NCI-H2081 treated with DMSO at 0.1 percent for 48 hours (cell line): ENCODE measurements around the gene S100A14.

Experiments used
- DNase-seq: peaks from one replicate; lab custom pipeline; 2025; lab: John Stamatoyannopoulos, UW

Gene S100A14

GRCh38 chr1:153638261-153638660 lies 22.1 kb upstream of the S100A14 start:
- no peak for DNase-seq

DNA sequence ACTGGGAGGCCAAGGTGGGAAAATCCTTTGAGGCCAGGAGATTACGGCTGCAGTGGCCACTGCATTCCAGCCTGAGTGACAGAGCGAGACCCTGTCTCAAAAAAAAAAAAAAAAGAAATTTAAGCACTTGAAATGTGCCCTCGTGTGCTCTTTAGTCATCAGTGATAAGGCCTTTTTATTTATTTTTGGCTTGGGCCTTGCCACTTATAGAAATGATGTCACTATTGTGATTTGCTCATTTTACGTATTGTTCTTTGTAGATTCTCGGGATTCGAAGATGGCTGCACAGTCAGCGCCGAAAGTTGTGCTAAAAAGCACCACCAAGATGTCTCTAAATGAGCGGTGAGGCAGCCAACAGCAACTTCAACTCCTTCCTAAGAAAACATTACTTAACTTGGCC lies 20.2 kb upstream of the S100A14 start:
- DNase-seq, result no peak

- DNase-seq, result no peak
Measured at GRCh38 chr1:153635872-153636271, 19.7 kb upstream of the S100A14 start.

- peak; percentile 97 for DNase-seq
Measured at GRCh38 chr1:153633754-153634665, 17.9 kb upstream of the S100A14 start, which contains the start of gene CHTOP. Gene CHTOP, plus strand, starts transcription at chr1:153634066. Its CDS starts 2,523 bp downstream, at chr1:153636589.

- DNase-seq, result no peak
Measured at GRCh38 chr1:153633161-153633753, 17.1 kb upstream of the S100A14 start.

DNA sequence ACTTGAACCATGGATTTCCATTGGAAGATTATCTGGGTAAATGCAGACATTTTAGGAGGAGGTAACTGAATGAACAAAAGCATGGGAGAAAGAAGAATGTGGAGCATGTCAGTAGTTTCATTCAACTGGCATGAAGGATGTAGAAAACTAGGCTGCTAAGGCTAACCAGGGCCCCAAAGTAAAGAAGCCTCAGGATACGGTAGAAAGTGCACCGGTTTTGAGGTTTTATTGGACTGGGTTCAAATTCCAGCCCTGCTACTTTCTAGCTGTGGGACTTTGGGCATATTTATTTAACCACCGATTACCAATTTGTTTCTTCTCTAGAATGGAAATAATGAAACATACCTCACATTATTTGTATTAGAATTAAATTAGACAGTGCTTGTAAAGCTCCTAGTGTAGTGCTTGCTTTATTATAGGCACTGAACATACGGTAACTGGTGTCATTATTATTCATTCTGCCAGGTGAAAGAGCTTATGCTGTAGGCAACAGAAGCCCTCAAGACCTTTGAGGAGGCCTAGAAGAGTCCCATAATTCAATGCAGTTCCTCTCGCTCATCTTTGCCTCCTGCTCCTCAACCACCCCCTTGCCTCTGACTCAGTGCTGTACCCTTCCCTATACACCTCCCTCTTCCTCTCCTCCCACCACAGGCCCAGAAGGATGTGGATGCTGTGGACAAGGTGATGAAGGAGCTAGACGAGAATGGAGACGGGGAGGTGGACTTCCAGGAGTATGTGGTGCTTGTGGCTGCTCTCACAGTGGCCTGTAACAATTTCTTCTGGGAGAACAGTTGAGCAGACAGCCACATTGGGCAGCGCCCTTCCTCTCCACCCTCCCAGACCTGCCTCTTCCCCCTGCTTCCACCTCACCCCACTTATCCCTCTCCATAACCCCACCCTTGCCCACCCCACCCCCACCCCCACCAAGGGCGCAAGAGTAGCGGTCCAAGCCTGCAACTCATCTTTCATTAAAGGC lies 15.2 kb upstream of the S100A14 start:
- no peak for DNase-seq

DNA sequence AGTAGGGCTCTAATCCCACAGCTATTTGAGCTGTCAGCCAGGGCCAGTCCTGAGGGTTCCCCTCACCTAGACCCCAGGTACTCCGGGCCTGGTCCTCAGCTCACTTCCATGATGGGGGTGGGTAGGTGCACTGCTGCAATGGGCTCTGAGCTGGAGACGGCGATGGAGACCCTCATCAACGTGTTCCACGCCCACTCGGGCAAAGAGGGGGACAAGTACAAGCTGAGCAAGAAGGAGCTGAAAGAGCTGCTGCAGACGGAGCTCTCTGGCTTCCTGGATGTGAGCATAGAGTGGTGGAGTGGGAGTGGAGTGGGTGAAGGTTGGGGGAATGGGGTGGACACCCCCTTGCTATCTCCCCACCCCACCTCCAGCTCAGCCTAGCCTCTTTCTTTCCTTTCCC lies 14.3 kb upstream of the S100A14 start:
- DNase-seq, result no peak

DNA sequence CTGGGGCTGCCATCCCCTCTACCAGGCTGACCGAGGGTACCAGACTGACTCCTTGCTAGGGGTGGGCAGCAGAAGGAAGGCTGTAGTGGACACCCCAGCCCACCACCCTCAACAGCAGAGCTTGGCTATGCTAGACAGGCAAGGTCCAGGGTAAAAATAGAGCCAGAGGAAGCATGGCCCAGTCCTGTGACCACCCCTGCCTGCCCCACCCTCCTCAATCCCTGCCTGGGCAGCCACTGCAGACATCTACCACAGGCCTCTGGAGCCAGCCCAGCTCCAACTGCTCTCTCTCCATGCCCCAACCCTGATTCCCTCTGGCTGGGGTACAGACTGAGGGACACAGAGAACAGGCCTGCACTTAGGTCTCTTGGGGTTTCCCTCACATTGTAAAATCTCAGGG lies 13.8 kb upstream of the S100A14 start:
- no peak for DNase-seq

DNA sequence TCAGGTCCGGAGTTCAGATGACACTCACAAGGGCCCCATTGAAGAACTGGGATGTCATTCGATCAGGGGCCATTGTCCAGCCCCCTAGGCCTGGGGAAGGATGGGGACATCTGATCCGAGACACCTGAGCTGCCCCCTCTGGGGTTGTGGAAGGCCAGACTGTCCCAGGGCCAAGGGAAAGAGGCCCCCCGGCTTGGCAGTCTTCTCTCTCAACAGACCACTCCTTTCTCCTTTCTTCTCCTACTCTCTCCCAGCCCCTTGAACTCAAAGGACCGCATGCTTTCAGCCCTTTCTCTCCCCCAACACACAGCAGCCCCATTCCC lies 13.2 kb upstream of the S100A14 start:
- no peak for DNase-seq

GRCh38 chr1:153628638-153629342 lies 12.7 kb upstream of the S100A14 start:
- no peak for DNase-seq

GRCh38 chr1:153627715-153628626 lies 11.8 kb upstream of the S100A14 start, which contains the start of gene S100A1:
Gene S100A1, plus strand, starts transcription at chr1:153628434. Its CDS starts 2,088 bp downstream, at chr1:153630522.
- no peak for DNase-seq

DNA sequence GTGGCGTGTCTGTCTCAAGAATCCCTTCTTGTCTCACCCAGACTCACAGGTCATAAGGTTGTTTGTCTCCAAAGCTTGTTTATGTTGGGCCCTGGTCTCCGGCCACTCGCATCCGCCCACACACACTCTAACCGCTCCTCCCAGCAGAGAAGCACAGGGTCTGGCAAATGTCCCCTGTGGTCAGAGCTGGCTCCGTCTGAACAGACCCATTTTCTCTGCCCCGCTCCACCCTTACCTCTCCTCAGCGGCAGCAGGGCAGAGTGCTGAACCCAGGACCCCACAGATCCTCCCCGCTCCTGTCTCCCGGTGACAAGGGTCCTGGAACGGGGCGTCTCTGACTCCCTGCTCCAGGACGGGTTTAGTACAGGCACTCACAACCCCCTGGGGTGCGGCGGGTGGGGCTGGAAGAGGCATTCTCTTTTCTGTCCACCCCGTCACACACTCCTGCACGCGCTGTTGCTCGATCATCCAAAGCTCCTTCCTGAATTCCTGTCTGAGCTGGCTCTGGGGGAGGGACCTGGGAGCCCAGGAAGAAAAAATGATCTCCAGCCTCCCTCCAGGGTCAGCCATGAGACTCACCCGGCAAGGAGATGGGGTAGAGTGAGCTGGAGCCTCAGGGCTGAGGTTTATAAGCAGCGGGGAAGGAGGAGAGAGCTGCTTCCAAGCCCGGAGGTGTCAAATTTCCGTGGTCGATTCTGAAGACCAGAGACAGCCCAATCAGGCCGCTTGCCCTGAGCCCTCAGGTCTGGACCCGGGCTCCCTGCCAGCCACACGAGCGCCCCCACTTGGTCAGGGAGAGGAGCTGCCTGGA lies 11.0 kb upstream of the S100A14 start, which contains the start of gene S100A13:
TSS of gene S100A13 (minus strand) at position 602 of the 811 bp plus-strand sequence. CDS start 1,033 bp downstream, outside the sequence.
- DNase-seq, result no peak

DNA sequence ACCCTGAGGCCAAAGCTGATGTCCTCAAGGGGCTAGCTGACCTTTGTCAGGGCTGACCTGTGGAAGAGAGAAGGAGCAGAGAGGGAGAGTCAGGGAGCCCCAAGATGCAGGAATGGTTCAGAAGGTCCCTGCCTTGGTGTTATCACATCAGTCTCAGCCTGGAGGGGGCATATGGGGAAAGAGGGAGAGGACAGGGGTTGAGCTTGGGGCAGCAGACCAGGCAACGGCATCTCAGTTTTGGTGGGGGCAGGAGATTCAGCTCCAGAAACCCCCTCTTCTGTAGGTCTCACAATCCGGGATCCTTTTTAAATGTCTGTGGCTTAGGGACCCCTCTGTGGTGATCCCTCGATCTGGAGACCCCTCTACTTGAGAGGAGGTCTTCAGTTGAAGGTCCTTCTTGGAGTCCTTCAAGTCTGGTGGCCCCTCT lies 10.4 kb upstream of the S100A14 start:
- DNase-seq, result no peak

- no peak for DNase-seq
Measured at GRCh38 chr1:153624965-153625611, 9.0 kb upstream of the S100A14 start.

DNA sequence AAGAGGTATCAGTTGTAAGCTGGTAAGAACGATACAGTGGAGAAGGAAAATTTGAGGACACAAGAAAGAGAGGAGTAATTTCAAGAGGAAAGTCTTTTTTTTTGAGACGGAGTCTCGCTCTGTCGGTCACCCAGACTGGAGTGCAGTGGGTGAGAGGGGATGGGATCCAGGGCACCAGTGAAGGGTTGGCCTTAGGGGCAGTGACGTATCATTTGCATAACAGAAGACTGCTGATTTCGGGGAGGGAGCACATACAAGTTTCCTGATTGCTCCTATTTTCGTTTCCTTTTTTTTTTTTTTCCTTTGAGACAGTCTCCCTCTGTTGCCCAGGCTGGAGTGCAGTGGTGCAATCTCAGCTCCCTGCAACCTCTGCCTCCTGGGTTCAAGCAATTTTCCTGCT lies 7.0 kb upstream of the S100A14 start:
- DNase-seq, result no peak

- no peak for DNase-seq
Measured at GRCh38 chr1:153619171-153619570, 3.0 kb upstream of the S100A14 start.

DNA sequence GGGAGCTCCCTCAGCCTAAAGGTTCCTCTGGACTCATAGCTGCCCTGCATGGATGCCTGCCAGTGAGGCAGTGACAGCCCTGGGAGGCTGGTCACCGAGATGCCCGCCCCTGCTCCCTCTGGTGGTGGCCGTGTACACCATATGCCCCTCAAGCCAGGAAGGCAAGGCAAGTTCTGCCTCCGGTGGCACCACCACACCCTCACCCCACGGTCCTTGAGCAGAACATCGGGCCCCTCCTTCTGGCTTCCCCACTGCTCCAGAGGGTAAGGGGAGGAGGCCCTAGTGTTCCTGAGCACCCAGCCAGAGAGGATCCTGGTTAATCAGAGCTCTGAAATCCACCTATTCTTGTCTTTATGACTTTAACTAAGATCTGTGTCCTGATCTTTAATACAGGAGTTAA lies 1.5 kb upstream of the S100A14 start:
- DNase-seq, result no peak

DNA sequence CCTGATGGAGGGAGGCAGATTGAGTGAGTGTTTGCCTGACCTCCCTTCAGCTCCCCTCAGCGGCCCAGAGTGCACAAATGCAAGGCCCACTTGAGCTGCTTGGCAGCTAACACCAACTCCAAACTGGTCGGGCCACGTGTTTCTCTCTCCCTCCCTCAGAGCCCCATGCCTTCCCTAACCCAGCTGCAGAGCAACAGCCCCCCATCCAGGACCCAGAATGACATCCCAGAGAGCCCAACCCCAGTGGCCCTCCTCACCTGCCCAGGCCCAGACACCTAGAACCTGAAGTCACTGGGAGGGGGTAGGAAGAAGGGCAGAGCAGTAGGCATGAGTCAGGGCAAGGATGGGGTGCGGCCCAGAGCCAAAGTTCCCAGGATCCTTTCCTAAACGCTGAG lies 789 bp upstream of the S100A14 start:
- DNase-seq, result no peak

DNA sequence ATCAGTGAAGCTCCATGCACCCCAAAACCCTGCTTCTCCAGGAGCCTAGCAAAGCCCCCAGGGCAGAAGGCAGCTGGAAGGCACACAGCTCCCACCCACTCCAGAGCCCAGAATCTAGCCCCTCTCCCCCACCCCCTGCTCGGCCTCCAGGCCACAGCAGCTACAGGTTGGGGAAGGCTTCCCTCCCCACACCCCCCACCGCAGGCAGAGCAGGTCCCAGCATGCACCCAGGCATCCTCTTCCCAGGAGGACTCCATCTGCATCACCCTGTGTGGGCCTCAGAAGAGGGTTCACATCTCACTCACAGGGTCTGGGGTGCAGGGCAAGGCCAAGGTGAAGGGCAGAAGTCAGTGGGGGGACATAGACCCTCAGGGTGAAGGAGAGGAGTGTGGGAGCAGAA lies 719 bp downstream of the S100A14 start:
- DNase-seq, result no peak
